Retinal pigment epithelial cell (primary cell): Measurements from ENCODE around the gene LPCAT3.

ENCODE experiments used
- DNase-seq: peaks from one replicate; pipeline ENCODE4 v3.0.0-alpha.2; 2010; ENCODE audit warnings: low read depth
- H3K4me3 ChIP-seq: 2 replicates; pipeline ENCODE4 v1.5.1; 2011; ENCODE audit warnings: mild to moderate bottlenecking, low read length, control low read depth, moderate library complexity
- TF ChIP-seq, protein P1 (sequence below): conservative IDR thresholded peaks from 2 replicates; pipeline ENCODE4 v1.5.1; 2011; ENCODE audit warnings: low read depth, low read length, control low read depth, inconsistent platforms

Gene LPCAT3

DNA sequence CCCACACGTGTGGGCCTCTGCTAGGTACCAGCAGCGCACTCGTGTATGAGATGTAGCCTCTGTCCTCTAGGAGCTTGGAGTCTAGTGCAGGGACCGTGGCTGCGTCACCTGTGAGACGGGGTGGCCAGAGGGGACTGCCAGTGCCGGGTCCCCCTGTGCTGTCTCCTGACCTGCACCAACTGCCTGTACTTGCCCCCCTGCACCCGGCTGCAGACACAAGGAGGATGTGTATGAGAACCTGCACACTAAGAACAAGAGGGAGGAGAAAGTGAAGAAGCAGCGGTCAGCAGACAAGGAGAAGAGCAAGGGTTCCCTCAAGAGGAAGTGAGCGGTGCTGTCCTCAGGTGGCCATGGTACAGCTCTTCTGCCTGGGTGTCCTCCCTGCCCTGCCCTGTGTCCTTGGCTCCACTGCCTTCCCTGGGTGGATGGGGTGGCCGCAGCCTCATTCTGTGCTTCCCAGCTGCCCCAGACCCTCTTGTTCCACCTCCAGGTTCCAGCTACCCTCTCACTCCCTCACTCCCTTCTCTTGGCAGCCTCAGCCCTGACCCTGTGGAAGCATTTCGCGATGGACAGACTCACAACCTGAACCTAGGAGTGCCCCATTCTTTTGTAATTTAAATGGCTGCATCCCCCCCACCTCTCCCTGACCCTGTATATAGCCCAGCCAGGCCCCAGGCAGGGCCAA, 57.5 kb downstream of the LPCAT3 start:
- no peak overlapping the region for H3K4me3 ChIP-seq
- no peak for DNase-seq
- TF ChIP-seq, protein P1, sequence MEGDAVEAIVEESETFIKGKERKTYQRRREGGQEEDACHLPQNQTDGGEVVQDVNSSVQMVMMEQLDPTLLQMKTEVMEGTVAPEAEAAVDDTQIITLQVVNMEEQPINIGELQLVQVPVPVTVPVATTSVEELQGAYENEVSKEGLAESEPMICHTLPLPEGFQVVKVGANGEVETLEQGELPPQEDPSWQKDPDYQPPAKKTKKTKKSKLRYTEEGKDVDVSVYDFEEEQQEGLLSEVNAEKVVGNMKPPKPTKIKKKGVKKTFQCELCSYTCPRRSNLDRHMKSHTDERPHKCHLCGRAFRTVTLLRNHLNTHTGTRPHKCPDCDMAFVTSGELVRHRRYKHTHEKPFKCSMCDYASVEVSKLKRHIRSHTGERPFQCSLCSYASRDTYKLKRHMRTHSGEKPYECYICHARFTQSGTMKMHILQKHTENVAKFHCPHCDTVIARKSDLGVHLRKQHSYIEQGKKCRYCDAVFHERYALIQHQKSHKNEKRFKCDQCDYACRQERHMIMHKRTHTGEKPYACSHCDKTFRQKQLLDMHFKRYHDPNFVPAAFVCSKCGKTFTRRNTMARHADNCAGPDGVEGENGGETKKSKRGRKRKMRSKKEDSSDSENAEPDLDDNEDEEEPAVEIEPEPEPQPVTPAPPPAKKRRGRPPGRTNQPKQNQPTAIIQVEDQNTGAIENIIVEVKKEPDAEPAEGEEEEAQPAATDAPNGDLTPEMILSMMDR, result no peak

DNA sequence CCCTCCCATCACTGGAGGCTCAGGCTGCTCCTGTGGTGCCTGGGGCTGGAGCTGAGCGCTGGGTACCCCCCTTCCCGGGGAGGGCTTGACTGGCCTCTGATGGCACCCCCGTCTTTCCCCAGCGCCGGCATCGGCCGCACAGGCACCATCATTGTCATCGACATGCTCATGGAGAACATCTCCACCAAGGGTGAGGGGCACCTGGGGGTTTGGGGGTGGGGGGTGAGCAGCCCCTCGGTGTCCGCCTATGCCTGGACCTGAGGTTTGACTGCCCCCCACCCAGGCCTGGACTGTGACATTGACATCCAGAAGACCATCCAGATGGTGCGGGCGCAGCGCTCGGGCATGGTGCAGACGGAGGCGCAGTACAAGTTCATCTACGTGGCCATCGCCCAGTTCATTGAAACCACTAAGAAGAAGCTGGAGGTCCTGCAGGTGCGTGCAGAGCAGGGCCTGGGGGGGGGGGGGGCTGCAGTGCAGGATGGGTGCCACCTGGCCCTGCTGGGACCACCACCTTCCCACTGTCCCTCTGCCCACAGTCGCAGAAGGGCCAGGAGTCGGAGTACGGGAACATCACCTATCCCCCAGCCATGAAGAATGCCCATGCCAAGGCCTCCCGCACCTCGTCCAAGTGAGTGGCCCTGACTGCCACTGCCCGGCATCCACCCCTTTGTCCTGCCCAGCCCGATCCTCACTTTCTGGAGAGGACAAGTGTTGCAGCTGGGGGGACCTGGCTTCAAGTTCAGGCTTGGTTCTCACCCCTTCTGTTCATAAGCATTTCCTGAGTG, 58.3 kb downstream of the LPCAT3 start:
- TF ChIP-seq, protein P1, result no peak
- H3K4me3 ChIP-seq, result no peak overlapping the region
- DNase-seq, result no peak

DNA sequence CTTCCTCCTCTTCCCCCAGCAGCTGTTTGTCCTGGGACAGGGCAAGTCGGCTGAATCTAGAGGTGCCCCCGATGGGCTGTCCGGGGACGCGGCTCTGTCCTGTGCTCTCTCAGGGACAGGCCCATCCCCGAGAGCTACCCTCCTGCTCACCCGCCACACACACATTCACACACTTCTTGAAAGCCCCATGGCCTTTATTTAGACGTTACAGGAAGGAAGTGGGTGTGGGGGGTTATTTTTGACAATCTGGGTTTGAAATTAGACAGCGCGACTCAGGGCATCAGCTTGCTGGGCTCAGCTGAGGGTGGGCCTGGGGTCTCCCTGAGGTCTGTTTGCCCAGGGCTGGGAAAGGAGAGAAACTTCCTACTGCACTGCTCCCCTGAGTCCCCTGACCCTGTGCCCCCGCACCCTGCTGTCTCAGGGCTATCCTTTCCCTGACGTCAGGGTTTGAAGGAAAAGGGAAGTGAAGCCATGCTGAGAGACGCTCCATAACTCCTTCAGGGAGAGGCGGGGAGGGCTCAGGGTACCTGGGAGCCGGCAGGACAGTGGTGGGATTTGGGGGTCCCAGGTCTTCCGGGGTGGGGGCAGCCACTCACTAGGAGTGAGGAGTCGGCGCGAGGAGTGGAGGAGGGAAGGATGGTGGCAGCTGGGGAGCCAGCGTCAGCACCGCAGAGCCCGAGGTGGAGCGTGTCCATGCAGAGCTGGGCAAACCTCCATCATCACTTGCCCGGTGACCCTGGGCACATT, 59.0 kb downstream of the LPCAT3 start:
- TF ChIP-seq, protein P1, result no peak
- no peak for DNase-seq
- no peak overlapping the region for H3K4me3 ChIP-seq

DNA sequence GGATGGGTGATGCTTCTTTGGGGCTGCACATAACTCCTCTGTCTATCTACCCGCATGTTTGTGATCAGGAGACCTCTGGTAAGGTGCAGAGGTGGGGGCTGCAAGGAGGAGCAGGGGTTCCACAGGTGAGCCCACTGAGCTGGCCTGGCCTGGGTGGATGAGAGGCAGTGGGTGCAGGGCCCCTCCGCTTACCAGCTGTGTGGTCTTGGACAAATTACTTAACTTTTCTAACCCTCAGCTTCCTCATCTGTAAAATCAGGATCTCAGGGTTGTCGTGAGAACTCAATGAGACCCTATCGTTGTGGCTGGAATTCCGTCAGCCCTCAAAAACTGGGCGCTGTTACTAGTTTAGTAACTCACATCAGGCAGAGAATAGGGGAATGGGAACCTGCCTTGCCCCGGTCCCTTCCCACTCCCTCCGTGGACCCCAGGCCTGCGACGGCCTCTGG, 59.6 kb downstream of the LPCAT3 start:
- H3K4me3 ChIP-seq, result no peak overlapping the region
- TF ChIP-seq, protein P1, result no peak
- no peak for DNase-seq

DNA sequence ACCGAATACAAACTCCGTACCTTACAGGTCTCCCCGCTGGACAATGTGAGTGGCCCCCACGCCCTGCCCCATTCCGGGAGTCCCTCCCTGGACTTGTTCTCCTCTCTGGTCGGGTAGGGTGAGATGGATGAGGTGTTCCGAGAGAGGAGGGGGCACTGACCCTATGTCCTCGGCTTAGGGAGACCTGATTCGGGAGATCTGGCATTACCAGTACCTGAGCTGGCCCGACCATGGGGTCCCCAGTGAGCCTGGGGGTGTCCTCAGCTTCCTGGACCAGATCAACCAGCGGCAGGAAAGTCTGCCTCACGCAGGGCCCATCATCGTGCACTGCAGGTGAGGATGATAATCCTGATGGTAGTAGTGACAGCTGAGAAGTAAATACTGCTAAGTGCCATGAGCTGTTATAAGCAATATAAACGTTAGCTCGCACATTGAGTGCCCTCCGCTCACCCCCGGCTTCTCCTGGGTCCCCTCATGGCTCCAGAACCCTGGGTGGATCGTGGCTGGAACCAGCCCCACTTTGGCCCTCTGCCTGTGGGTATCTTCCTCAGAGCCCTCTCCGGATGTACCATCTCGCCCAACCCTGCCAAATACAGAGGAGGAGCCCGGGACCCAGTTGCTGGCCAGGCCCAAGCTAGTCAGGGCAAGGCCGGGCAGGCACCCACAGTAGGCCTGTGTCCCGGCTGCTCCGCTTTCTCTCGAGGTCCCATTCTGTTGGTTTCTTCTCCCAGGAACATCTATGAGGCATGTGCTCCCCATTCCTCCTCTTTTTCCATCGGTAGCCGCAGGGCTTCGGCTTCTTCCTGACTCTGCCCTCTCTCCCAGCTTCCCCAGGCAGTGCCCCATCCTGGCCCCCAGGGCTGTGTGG, 60.3 kb downstream of the LPCAT3 start:
- DNase-seq, result no peak
- TF ChIP-seq, protein P1, result no peak
- no peak overlapping the region for H3K4me3 ChIP-seq

DNA sequence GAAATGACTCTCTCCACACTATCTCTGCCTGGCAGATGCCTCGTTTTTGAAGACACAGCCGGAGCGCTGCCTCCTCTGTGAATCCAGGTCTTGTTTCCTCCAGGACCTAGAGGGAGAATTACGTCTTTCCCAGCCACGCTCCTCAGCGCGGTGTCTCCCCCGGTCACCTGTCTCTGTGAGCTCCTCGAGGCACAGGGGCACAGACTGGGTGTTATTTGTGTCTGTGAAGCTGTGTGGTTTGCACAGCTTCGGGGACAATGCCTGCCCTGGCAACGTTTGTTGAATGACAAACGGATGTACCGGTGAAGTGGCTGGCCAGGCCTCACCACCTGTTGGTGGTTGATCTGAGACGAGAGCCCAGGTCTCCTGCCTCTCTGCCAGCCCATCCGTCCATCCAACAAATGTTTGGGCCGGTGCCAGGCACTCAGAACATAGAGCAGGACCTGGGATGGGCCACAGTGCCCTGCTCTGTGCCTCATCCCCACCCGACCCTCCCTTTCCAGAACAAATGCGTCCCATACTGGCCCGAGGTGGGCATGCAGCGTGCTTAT, 61.0 kb downstream of the LPCAT3 start:
- TF ChIP-seq, protein P1, result no peak
- H3K4me3 ChIP-seq, result no peak overlapping the region

More for the DNA sequence above, 61.0 kb downstream of the LPCAT3 start:
- DNase-seq, result no peak
